GM20431 (cell line): Measurements from ENCODE around the gene TACC3.

ENCODE experiments used
- in situ Hi-C: fragments of 300-500 bp; cut with MseI, MboI; formaldehyde crosslinking; loops from one replicate; pipeline ENCODE4 v1.15.0; 2020; ENCODE audit warnings: low sequenced_read_pairs; ENCODE audit not compliant: unreplicated experiment

The TACC3 gene

GRCh38 chr4:1756079-1756478, 34.8 kb downstream of the TACC3 start:
- in situ Hi-C loops = no loop called here

- in situ Hi-C loops = no loop called here
Measured at GRCh38 chr4:1756893-1757779, 35.8 kb downstream of the TACC3 start.

GRCh38 chr4:1757836-1758235, 36.5 kb downstream of the TACC3 start:
- in situ Hi-C loops = no loop called here

- in situ Hi-C loops = no loop called here
Measured at GRCh38 chr4:1758306-1759121, 37.2 kb downstream of the TACC3 start.

GRCh38 chr4:1759170-1759817, 38.0 kb downstream of the TACC3 start:
- in situ Hi-C loops = no loop called here

- in situ Hi-C loops = no loop called here
Measured at GRCh38 chr4:1759818-1760223, 38.5 kb downstream of the TACC3 start.

- in situ Hi-C loops = no loop called here
Measured at GRCh38 chr4:1760521-1761071, 39.3 kb downstream of the TACC3 start.

- in situ Hi-C loops = no loop called here
Measured at GRCh38 chr4:1761130-1761689, 39.9 kb downstream of the TACC3 start.

GRCh38 chr4:1762264-1763010, 41.1 kb downstream of the TACC3 start:
- in situ Hi-C loops = no loop called here

- in situ Hi-C loops = no loop called here
Measured at GRCh38 chr4:1763070-1763549, 41.8 kb downstream of the TACC3 start.

GRCh38 chr4:1763550-1764080, 42.3 kb downstream of the TACC3 start:
- in situ Hi-C loops = no loop called here

- in situ Hi-C loops = no loop called here
Measured at GRCh38 chr4:1764670-1765069, 43.3 kb downstream of the TACC3 start.

GRCh38 chr4:1765409-1766072, 44.2 kb downstream of the TACC3 start:
- in situ Hi-C loops = no loop called here

- in situ Hi-C loops = no loop called here
Measured at GRCh38 chr4:1766106-1767060, 45.1 kb downstream of the TACC3 start.

GRCh38 chr4:1767061-1767769, 45.9 kb downstream of the TACC3 start:
- in situ Hi-C loops = no loop called here

GRCh38 chr4:1767770-1768366, 46.5 kb downstream of the TACC3 start:
- in situ Hi-C loops = no loop called here
